ENCODE results near the gene MAP4K3. TPM values are rescaled to one million over a fixed set of nuclear protein-coding genes. Genes with fewer than 3 reads are reported as not detected.

Gene MAP4K3
- total and polyA plus RNA-seq, 12 donors = 8.1 to 49.0 (median 40.2) TPM

- peak overlapping the region; percentile 12 to 77 (median 60) for H3K27ac ChIP-seq
- DNase-seq = no peak
Measured at GRCh38 chr2:39469807-39470206, 32.7 kb upstream of the MAP4K3 start.

GRCh38 chr2:39468579-39469451, 31.7 kb upstream of the MAP4K3 start:
- no peak for DNase-seq
- Histone ChIP-seq H3K4me3 (no peak overlapping the region), H3K36me3 (peaks cover 0 to 5% (median 0%) of the 10 kb centered on the region in 9 donors), H3K27me3 (no peaks in the 10 kb centered on the region), H3K27ac (peak overlapping the region; percentile 12 to 77 (median 60)), H3K9me3 (no peaks in the 10 kb centered on the region), H3K4me1 (peaks cover 4 to 46% (median 35%) of the 10 kb centered on the region in 9 donors)
- WGBS, 2 donors = 71 to 73% methylated on average over 4 of the region's 4 CpGs
- TF ChIP-seq CTCF (IDR thresholded peaks at IDR 0.05) = no peak
- intact Hi-C loops (cut with DNase I) = loop anchor here in 1 of 10 donors (5.0 kb wide), 1 partner anchor 43 kb away; no protein-coding TSS in a partner anchor
- peak in 7 of 8 donors; percentile 26 to 84 (median 44) for ATAC-seq

More at GRCh38 chr2:39469807-39470206, 32.7 kb upstream of the MAP4K3 start:
- H3K4me1 ChIP-seq = peaks cover 4 to 44% (median 35%) of the 10 kb centered on the region in 9 donors
- no peaks in the 10 kb centered on the region for H3K27me3 ChIP-seq
- TF ChIP-seq CTCF (IDR thresholded peaks at IDR 0.05) = no peak
- peaks cover 0 to 8% (median 0%) of the 10 kb centered on the region in 9 donors for H3K36me3 ChIP-seq
- 4 to 7% methylated on average over 3 of the region's 3 CpGs for WGBS, 2 donors
- H3K4me3 ChIP-seq = peak overlapping the region in 2 of 10 donors; percentile 2 to 5
- intact Hi-C loops (cut with DNase I) = loop anchor here in 1 of 10 donors (5.0 kb wide), 1 partner anchor 42 kb away; no protein-coding TSS in a partner anchor
- H3K9me3 ChIP-seq = no peaks in the 10 kb centered on the region
- peak; percentile 30 to 89 (median 78) for ATAC-seq

GRCh38 chr2:39466311-39466710, 29.2 kb upstream of the MAP4K3 start:
- Histone ChIP-seq H3K36me3 (no peaks in the 10 kb centered on the region), H3K27me3 (no peaks in the 10 kb centered on the region), H3K4me3 (no peak overlapping the region), H3K27ac (no peak overlapping the region), H3K9me3 (no peaks in the 10 kb centered on the region), H3K4me1 (peaks cover 4 to 45% (median 35%) of the 10 kb centered on the region in 9 donors)
- ATAC-seq (no peak), DNase-seq (no peak)
- intact Hi-C loops (cut with DNase I) = loop anchor here in 2 of 10 donors (1.0 to 5.0 kb wide), 2 partner anchors 30 to 46 kb away; no protein-coding TSS in a partner anchor
- WGBS, 2 donors = 98% methylated on average over 6 of the region's 6 CpGs
- no peak for TF ChIP-seq CTCF (IDR thresholded peaks at IDR 0.05)

GRCh38 chr2:39464864-39465263, 27.8 kb upstream of the MAP4K3 start:
- intact Hi-C loops (cut with DNase I) = loop anchor here in 1 of 10 donors (5.0 kb wide), 1 partner anchor 47 kb away; no protein-coding TSS in a partner anchor
- WGBS, 2 donors = 44 to 87% methylated on average over 1 of the region's 1 CpG
- ATAC-seq (no peak), DNase-seq (no peak)
- Histone ChIP-seq H3K4me3 (no peak overlapping the region), H3K9me3 (peaks cover 0 to 4% (median 0%) of the 10 kb centered on the region in 11 donors), H3K36me3 (peaks cover 0 to 13% (median 0%) of the 10 kb centered on the region in 9 donors), H3K27me3 (no peaks in the 10 kb centered on the region), H3K27ac (peak overlapping the region in 1 of 10 donors; percentile 3), H3K4me1 (peaks cover 4 to 31% (median 25%) of the 10 kb centered on the region in 9 donors)
- TF ChIP-seq CTCF (IDR thresholded peaks at IDR 0.05) = no peak
